Left cardiac atrium (tissue), 4 donors: Measurements from ENCODE around the gene CFLAR. TPM values are rescaled to one million over a fixed set of nuclear protein-coding genes. Genes with fewer than 3 reads are reported as not detected.

ENCODE experiments used
- ATAC-seq, 2 donors: fragments of 200-7000 bp; cut with Tn5 transposase; one replicate each; pipeline ENCODE4 v1.9.1; 2020; ENCODE audit warnings: mild to moderate bottlenecking in 2 of 2, moderate library complexity in 2 of 2
- DNase-seq: peaks from one replicate; pipeline ENCODE4 v3.0.0-alpha.2; 2020
- intact Hi-C, 2 donors: fragments of 100-400 bp; cut with DNase I; formaldehyde crosslinking; loops; one replicate each; pipeline versions ENCODE4 v1.14.1 to v1.15.1; 2022 to 2023
- long read RNA-seq: library from polyadenylated mRNA; unstranded; transcript quantifications from one replicate; pipeline ENCODE4 v2.0.0, GENCODE V29; 2021
- total RNA-seq, 2 donors: library from RNA; stranded (reverse); fragmentation: NEBNext Ultra II Directional; extraction: Animal tissue kit (Norgen Biotek cat#: 25700); gene quantifications; one replicate each; pipeline ENCODE4 v1.2.1, GENCODE V29; 2021
- donor health status: DM: no; HTN: yes; CAD: no.
- donor health status: DM: no; HTN: yes; CAD: no; lungs with severe emphysema.
- donor health status: DM: yes; HTN: yes; CAD: no.
- donor health status: Dilated cardiomyopathy.

CFLAR gene
- total RNA-seq: 100 to 1,000 TPM; 195 to 255 TPM
- long read RNA-seq, full-length matches to known transcripts: 35 of 144 reads
- long read RNA-seq, partial matches to known transcripts: 43 of 144 reads
- long read RNA-seq, other reads (novel, unspliced or antisense): 66 of 144 reads

- intact Hi-C loops: loop anchor here (5.0 to 10.0 kb wide), 3 partner anchors 41 to 48 kb away; partner anchors contain the start of genes HYCC2 (in 1 of the 2) and NDUFB3 (in 1 of the 2)
- ATAC-seq (peak; percentile 51 to 61), DNase-seq (peak; percentile 84)
Observed at GRCh38 chr2:201116115-201116958, at the start of gene CFLAR. TSS of gene CFLAR (plus strand) at chr2:201116164. CDS start at chr2:201129866, 13,702 bp downstream.

- ATAC-seq: peak; percentile 13 to 34
- DNase-seq: no peak
- intact Hi-C loops: loop anchor here (5.0 to 10.0 kb wide), 4 partner anchors 46 to 109 kb away; partner anchors contain the start of genes CFLAR (in 1 of the 2) and ORC2 (in 1 of the 2)
Observed at GRCh38 chr2:201070948-201071478, 45.0 kb upstream of the CFLAR start.

GRCh38 chr2:201071479-201072200, 44.3 kb upstream of the CFLAR start, which contains the start of the genes HYCC2 and NDUFB3:
TSS of gene HYCC2 (minus strand) at chr2:201071671. CDS start at chr2:201024009, 47,662 bp downstream.
TSS of gene NDUFB3 (plus strand) at chr2:201072001. CDS start at chr2:201078883, 6,882 bp downstream.
- intact Hi-C loops: loop anchor here (5.0 to 10.0 kb wide), 4 partner anchors 46 to 109 kb away; partner anchors contain the start of genes CFLAR (in 1 of the 2) and ORC2 (in 1 of the 2)
- peak; percentile 90 for DNase-seq
- peak; percentile 99 to 100 for ATAC-seq

GRCh38 chr2:201072201-201072530, 43.8 kb upstream of the CFLAR start:
- ATAC-seq (no peak), DNase-seq (no peak)
- intact Hi-C loops: loop anchor here (5.0 to 10.0 kb wide), 4 partner anchors 45 to 110 kb away; partner anchors contain the start of genes CFLAR (in 1 of the 2) and ORC2 (in 1 of the 2)

GRCh38 chr2:201073071-201073470, 42.9 kb upstream of the CFLAR start:
- DNase-seq (no peak), ATAC-seq (no peak)
- intact Hi-C loops: loop anchor here (5.0 to 10.0 kb wide), 4 partner anchors 44 to 111 kb away; partner anchors contain the start of genes CFLAR (in 1 of the 2) and ORC2 (in 1 of the 2)

GRCh38 chr2:201074996-201075395, 41.0 kb upstream of the CFLAR start:
- no peak for ATAC-seq
- DNase-seq: no peak
- intact Hi-C loops: loop anchor here (5.0 to 10.0 kb wide), 4 partner anchors 42 to 113 kb away; partner anchors contain the start of genes CFLAR (in 1 of the 2) and ORC2 (in 1 of the 2)

- ATAC-seq (no peak), DNase-seq (no peak)
- intact Hi-C loops: no loop called here
Observed at GRCh38 chr2:201084863-201085262, 31.1 kb upstream of the CFLAR start.

GRCh38 chr2:201090574-201090973, 25.4 kb upstream of the CFLAR start:
- intact Hi-C loops: no loop called here
- no peak for DNase-seq
- no peak for ATAC-seq

- DNase-seq (no peak), ATAC-seq (no peak)
- intact Hi-C loops: no loop called here
Observed at GRCh38 chr2:201093573-201093972, 22.4 kb upstream of the CFLAR start.

GRCh38 chr2:201100497-201100896, 15.5 kb upstream of the CFLAR start:
- intact Hi-C loops: no loop called here
- ATAC-seq (no peak), DNase-seq (no peak)

- intact Hi-C loops: no loop called here
- ATAC-seq: no peak
- no peak for DNase-seq
Observed at GRCh38 chr2:201105759-201106158, 10.2 kb upstream of the CFLAR start.

- DNase-seq (no peak), ATAC-seq (no peak)
- intact Hi-C loops: no loop called here
Observed at GRCh38 chr2:201107624-201108023, 8.3 kb upstream of the CFLAR start.

GRCh38 chr2:201108341-201108740, 7.6 kb upstream of the CFLAR start:
- DNase-seq: no peak
- intact Hi-C loops: no loop called here
- no peak for ATAC-seq

- DNase-seq (no peak), ATAC-seq (no peak)
- intact Hi-C loops: no loop called here
Observed at GRCh38 chr2:201109186-201109585, 6.8 kb upstream of the CFLAR start.

- intact Hi-C loops: loop anchor here in 1 of 2 donors (10.0 kb wide), 1 partner anchor 54 kb away; no protein-coding TSS in a partner anchor
- DNase-seq (no peak), ATAC-seq (no peak)
Observed at GRCh38 chr2:201110615-201111014, 5.3 kb upstream of the CFLAR start.

GRCh38 chr2:201111096-201111495, 4.9 kb upstream of the CFLAR start:
- ATAC-seq (no peak), DNase-seq (no peak)
- intact Hi-C loops: loop anchor here in 1 of 2 donors (10.0 kb wide), 1 partner anchor 54 kb away; no protein-coding TSS in a partner anchor

- ATAC-seq (no peak), DNase-seq (no peak)
- intact Hi-C loops: loop anchor here in 1 of 2 donors (10.0 kb wide), 1 partner anchor 50 kb away; no protein-coding TSS in a partner anchor
Observed at GRCh38 chr2:201114350-201114749, 1.6 kb upstream of the CFLAR start.

- intact Hi-C loops: loop anchor here (5.0 to 10.0 kb wide), 3 partner anchors 42 to 50 kb away; partner anchors contain the start of genes HYCC2 (in 1 of the 2) and NDUFB3 (in 1 of the 2)
- DNase-seq: no peak
- no peak for ATAC-seq
Observed at GRCh38 chr2:201114846-201115245, 1.1 kb upstream of the CFLAR start.
